ENCODE measurements around the gene HHATL.

Gene HHATL

GRCh38 chr3:42730706-42731420 lies 28.3 kb upstream of the HHATL start:
- no peak for TF ChIP-seq CTCF (IDR thresholded peaks at IDR 0.05; ENCODE audit: control insufficient read depth, insufficient read depth, low read depth, low read length, missing control alignments)
- DNase-seq (ENCODE audit: low read depth), result no peak
- H3K4me3 ChIP-seq (ENCODE audit: control insufficient read depth, low read depth, low read length), result no peak overlapping the region

- DNase-seq (ENCODE audit: low read depth), result no peak
- TF ChIP-seq CTCF (IDR thresholded peaks at IDR 0.05; ENCODE audit: control insufficient read depth, insufficient read depth, low read depth, low read length, missing control alignments), result no peak
- no peak overlapping the region for H3K4me3 ChIP-seq (ENCODE audit: control insufficient read depth, low read depth, low read length)
Measured at GRCh38 chr3:42730294-42730693, 27.7 kb upstream of the HHATL start.

- TF ChIP-seq CTCF (IDR thresholded peaks at IDR 0.05; ENCODE audit: control insufficient read depth, insufficient read depth, low read depth, low read length, missing control alignments), result no peak
Measured at GRCh38 chr3:42729404-42730145, 27.0 kb upstream of the HHATL start.

GRCh38 chr3:42728668-42729364 lies 26.2 kb upstream of the HHATL start:
- DNase-seq (ENCODE audit: low read depth), result no peak
- no peak for TF ChIP-seq CTCF (IDR thresholded peaks at IDR 0.05; ENCODE audit: control insufficient read depth, insufficient read depth, low read depth, low read length, missing control alignments)
- no peak overlapping the region for H3K4me3 ChIP-seq (ENCODE audit: control insufficient read depth, low read depth, low read length)

More at GRCh38 chr3:42729404-42730145, 27.0 kb upstream of the HHATL start:
- no peak overlapping the region for H3K4me3 ChIP-seq (ENCODE audit: control insufficient read depth, low read depth, low read length)
- no peak for DNase-seq (ENCODE audit: low read depth)

- no peak overlapping the region for H3K4me3 ChIP-seq (ENCODE audit: control insufficient read depth, low read depth, low read length)
- no peak for DNase-seq (ENCODE audit: low read depth)
- no peak for TF ChIP-seq CTCF (IDR thresholded peaks at IDR 0.05; ENCODE audit: control insufficient read depth, insufficient read depth, low read depth, low read length, missing control alignments)
Measured at GRCh38 chr3:42728056-42728455, 25.5 kb upstream of the HHATL start.

- TF ChIP-seq CTCF (IDR thresholded peaks at IDR 0.05; ENCODE audit: control insufficient read depth, insufficient read depth, low read depth, low read length, missing control alignments), result no peak
- no peak overlapping the region for H3K4me3 ChIP-seq (ENCODE audit: control insufficient read depth, low read depth, low read length)
- no peak for DNase-seq (ENCODE audit: low read depth)
Measured at GRCh38 chr3:42725454-42725853, 22.9 kb upstream of the HHATL start.

Measured in AG09309 (cell line).